Osteoblast (primary cell): Measurements from ENCODE around the gene CHST9. TPM values are rescaled to one million over a fixed set of nuclear protein-coding genes. Genes with fewer than 3 reads are reported as not detected.

Experiments
- DNase-seq: peaks from one replicate; pipeline ENCODE4 v3.0.0; 2011; ENCODE audit warnings: low spot score, mixed read lengths; ENCODE audit not compliant: insufficient read length; ENCODE audit errors: missing footprints
- H2AFZ ChIP-seq: 2 replicates; pipeline ENCODE4 v1.6.0; 2011; ENCODE audit warnings: mild to moderate bottlenecking, low read length
- H3K27ac ChIP-seq: 2 replicates; pipeline ENCODE4 v1.5.1; 2011; ENCODE audit warnings: mild to moderate bottlenecking, low read depth, low read length, moderate library complexity
- H3K27me3 ChIP-seq: 2 replicates; pipeline ENCODE4 v1.6.0; 2012; ENCODE audit warnings: mild to moderate bottlenecking, control low read depth, inconsistent platforms, low read length, moderate library complexity; ENCODE audit not compliant: insufficient read depth
- H3K36me3 ChIP-seq: 2 replicates; pipeline ENCODE4 v1.5.1; 2011; ENCODE audit warnings: mild to moderate bottlenecking, low read length, control low read depth, moderate library complexity; ENCODE audit not compliant: insufficient read depth
- H3K4me1 ChIP-seq: 2 replicates; pipeline ENCODE4 v1.5.1; 2011; ENCODE audit warnings: mild to moderate bottlenecking, low read length, control low read depth, moderate library complexity; ENCODE audit not compliant: insufficient read depth
- H3K4me2 ChIP-seq: 2 replicates; pipeline ENCODE4 v1.6.0; 2011; ENCODE audit warnings: mild to moderate bottlenecking, low read length; ENCODE audit not compliant: insufficient read depth
- H3K4me3 ChIP-seq: fragments of 200-600 bp; sonication (generic); 3 replicates; pipeline ENCODE4 v1.5.1; 2012; ENCODE audit warnings: mild to moderate bottlenecking, low read length, inconsistent platforms; ENCODE audit not compliant: insufficient read depth
- H3K79me2 ChIP-seq: 2 replicates; pipeline ENCODE4 v1.6.0; 2012; ENCODE audit warnings: mild to moderate bottlenecking, low read length, control low read depth, inconsistent platforms; ENCODE audit not compliant: insufficient read depth
- H3K9me3 ChIP-seq: 2 replicates; pipeline ENCODE4 v1.5.1; 2011; ENCODE audit warnings: low read depth, low read length, control low read depth
- H4K20me1 ChIP-seq: 2 replicates; pipeline ENCODE4 v1.6.0; 2012; ENCODE audit warnings: mild to moderate bottlenecking, low read length, control low read depth; ENCODE audit not compliant: insufficient read depth
- CTCF ChIP-seq: IDR thresholded peaks from 2 replicates; pipeline ENCODE4 v1.5.1; 2011; ENCODE audit warnings: mild to moderate bottlenecking, low read depth, low read length, moderate library complexity; ENCODE audit errors: extremely low read depth
- total RNA-seq: library from RNA; depleted of rRNA; stranded (reverse); fragments of >200 nt; gene quantifications from 2 replicates; pipeline ENCODE4 v1.2.3, GENCODE V29; 2012

The CHST9 gene
- total RNA-seq, 1 donor = not detected

GRCh38 chr18:27226556-27227075 lies 41.5 kb upstream of the CHST9 start:
- H3K4me2 ChIP-seq = no peak overlapping the region
- TF ChIP-seq CTCF = no peak
- no peak for DNase-seq

DNA sequence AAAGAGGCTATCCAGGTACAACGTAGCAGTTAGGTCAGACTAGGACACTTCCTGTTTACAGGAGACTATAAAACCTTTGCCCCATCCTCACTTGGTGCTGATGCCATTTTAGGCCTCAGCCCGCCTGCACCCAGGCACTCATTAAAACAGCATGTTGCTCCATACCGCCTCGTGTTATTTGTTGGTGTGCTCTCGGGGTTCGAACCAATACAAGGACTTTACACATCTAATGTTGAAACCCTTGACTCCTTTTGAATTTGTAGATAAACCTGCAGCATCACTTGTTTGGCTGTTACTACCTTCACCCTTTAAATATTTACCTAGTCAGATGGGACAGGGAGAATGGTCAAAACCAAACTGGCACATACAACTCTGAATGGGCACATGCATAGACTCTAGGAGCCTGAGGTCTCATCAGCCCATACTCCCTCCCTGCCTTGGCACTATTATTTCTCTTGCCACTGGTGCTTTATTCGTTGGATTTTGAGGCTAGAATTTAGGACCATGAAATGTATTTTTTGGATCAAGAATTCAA lies 40.9 kb upstream of the CHST9 start:
- H2AFZ ChIP-seq = no peak overlapping the region
- no peaks in the 10 kb centered on the region for H3K27me3 ChIP-seq
- no peaks in the 10 kb centered on the region for H3K9me3 ChIP-seq
- H4K20me1 ChIP-seq = no peaks in the 10 kb centered on the region
- no peak overlapping the region for H3K27ac ChIP-seq
- no peak for TF ChIP-seq CTCF
- H3K4me3 ChIP-seq = no peak overlapping the region
- H3K36me3 ChIP-seq = no peaks in the 10 kb centered on the region
- no peaks in the 10 kb centered on the region for H3K4me1 ChIP-seq
- H3K4me2 ChIP-seq = no peak overlapping the region
- DNase-seq = no peak
- no peaks in the 10 kb centered on the region for H3K79me2 ChIP-seq

More at GRCh38 chr18:27226556-27227075, 41.5 kb upstream of the CHST9 start:
- Histone ChIP-seq H3K4me3 (no peak overlapping the region), H3K9me3 (no peaks in the 10 kb centered on the region), H3K27me3 (no peaks in the 10 kb centered on the region), H3K27ac (no peak overlapping the region), H3K36me3 (no peaks in the 10 kb centered on the region), H3K4me1 (no peaks in the 10 kb centered on the region), H2AFZ (no peak overlapping the region), H4K20me1 (no peaks in the 10 kb centered on the region), H3K79me2 (no peaks in the 10 kb centered on the region)

DNA sequence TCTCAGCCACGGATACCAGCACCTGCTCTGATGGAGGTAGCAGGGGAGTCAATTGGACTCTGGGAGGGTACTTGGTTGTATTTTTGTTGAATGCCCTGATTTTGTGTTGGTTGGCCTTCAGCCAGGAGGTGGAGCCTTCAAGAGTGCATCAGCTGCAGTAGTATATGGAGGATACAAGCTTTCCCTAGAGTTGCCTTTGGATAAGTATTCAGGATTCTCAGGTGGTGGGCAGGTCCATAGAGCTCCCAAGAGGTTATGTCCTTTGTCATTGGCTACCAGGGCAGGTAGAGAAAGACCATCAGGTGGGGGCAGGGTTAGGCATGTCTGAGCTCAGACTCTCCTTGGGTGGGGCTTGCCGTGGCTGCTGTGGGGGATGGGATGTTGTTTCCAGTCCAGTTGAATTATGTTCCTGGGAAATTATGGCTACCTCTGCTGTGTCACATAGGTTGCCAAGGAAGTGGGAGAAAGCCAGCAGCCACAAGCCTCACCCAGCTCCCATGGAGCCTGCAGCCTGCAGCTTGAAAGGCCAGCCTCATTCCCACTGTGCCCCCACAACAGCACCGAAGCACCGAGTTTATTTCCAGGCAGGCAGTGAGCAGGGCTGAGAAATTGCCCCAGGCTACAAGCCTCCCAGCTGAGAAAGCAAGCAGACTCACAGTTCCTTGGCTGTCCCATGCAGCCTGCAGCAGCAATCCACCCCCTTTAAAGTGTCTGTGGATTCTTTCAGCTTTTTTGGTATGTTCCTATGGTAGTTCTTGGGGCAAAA lies 38.6 kb upstream of the CHST9 start:
- H3K9me3 ChIP-seq = no peaks in the 10 kb centered on the region
- no peak overlapping the region for H2AFZ ChIP-seq
- H3K4me3 ChIP-seq = no peak overlapping the region
- no peak for TF ChIP-seq CTCF
- no peaks in the 10 kb centered on the region for H3K27me3 ChIP-seq
- H3K27ac ChIP-seq = no peak overlapping the region
- H3K4me2 ChIP-seq = no peak overlapping the region
- DNase-seq = no peak
- H3K4me1 ChIP-seq = no peaks in the 10 kb centered on the region
- no peaks in the 10 kb centered on the region for H3K79me2 ChIP-seq
- H4K20me1 ChIP-seq = no peaks in the 10 kb centered on the region
- no peaks in the 10 kb centered on the region for H3K36me3 ChIP-seq

GRCh38 chr18:27214831-27215230 lies 29.7 kb upstream of the CHST9 start:
- Histone ChIP-seq H3K79me2 (no peaks in the 10 kb centered on the region), H3K27me3 (no peaks in the 10 kb centered on the region), H3K9me3 (no peaks in the 10 kb centered on the region), H3K36me3 (no peaks in the 10 kb centered on the region), H2AFZ (no peak overlapping the region), H3K27ac (no peak overlapping the region), H3K4me1 (no peaks in the 10 kb centered on the region), H3K4me2 (no peak overlapping the region), H3K4me3 (no peak overlapping the region), H4K20me1 (no peaks in the 10 kb centered on the region)
- no peak for DNase-seq
- TF ChIP-seq CTCF = no peak
